H54 (cell line): ENCODE results near the gene PTPRA.

ENCODE experiments used
- DNase-seq: peaks from one replicate; pipeline ENCODE4 v3.0.0; 2011; ENCODE audit warnings: low spot score, mixed read lengths; ENCODE audit not compliant: insufficient read length
- FAIRE-seq: peaks from 3 replicates; lab custom pipeline; 2011; peaks lifted over from hg19 to GRCh38; lab: Jason Lieb, UNC
- POLR2A ChIP-seq: IDR thresholded peaks from 2 replicates; pipeline ENCODE4 v1.6.1; 2011; ENCODE audit warnings: low read depth, mild to moderate bottlenecking, low read length

The PTPRA gene

DNA sequence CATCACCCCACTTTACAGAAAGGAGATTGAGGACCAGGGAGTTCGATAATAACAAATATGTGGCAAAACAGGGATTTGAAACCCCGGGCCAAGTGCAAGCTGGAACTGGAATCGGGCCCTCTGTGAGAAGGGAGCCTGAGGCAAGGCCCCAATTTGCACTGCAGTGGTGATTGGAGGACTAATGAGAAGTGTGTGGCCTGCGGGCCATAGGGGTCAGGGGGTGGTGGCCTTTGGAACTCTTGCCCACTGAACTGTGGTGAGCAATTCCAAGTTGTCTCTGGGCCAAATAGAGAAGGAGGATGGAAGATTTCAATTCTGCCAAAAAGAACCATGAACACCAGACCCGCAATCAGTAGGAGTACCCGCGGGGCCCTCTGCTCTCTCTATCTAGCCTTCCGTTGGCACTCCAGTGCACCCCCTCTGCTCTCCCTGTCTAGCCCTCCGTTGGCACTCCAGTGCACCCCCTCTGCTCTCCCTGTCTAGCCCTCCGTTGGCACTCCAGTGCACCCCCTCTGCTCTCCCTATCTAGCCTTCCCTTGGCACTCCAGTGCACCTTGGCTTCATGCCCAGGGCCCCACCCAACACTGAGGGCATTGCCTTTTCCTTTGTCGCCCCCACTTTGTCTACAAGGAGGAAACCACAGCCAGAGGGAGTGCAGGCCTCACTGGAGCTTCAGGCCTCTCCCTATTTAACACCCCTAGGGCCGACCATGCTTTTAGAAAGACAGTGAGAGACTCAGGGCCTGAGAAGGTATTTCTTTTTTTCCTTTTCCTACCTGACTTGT lies 6.0 kb upstream of the PTPRA start:
- FAIRE-seq (no peak), DNase-seq (no peak)
- no peak for TF ChIP-seq POLR2A

DNA sequence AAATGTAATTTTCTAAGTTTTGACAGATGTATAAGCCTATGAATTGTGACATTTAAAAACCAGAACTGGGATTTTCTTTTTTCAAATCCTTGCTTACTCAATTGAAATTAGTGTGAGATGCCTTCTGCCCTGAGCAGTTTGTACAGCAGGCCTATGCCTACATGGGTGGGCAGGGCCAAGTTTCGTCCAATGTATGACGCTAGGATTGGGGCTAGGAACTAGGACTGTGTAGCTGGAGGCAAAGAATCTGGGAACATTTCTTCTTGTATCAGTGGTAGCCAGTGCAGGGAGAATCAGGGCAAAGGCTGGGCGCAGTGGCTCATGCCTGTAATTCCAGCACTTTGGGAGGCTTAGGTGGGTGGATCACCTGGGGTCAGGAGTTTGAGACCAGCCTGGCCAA lies 3.9 kb upstream of the PTPRA start:
- no peak for DNase-seq
- FAIRE-seq = no peak
- no peak for TF ChIP-seq POLR2A

DNA sequence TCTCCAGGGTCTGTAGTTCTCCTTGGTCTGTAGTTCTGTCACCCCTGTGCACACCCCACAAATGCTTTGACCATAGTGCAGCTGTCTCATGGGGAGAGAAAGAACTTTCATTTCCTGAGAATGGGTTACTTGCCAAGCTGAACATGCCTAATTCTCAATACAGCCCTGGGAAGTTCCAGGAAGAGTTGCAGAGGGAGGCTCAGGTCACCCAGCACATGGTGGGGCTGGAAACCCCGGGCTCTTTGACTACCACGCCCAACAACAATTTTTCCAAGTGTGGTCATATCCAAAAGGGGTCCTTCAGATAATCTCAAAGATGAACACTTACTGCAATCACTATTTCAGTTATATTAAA lies 2.2 kb upstream of the PTPRA start:
- TF ChIP-seq POLR2A = no peak
- DNase-seq = no peak
- no peak for FAIRE-seq

- no peak for FAIRE-seq
- TF ChIP-seq POLR2A = no peak
- no peak for DNase-seq
Measured at GRCh38 chr20:2871661-2872458, 1.4 kb upstream of the PTPRA start.

GRCh38 chr20:2872459-2873009 lies 747 bp upstream of the PTPRA start:
- FAIRE-seq (no peak), DNase-seq (no peak)
- no peak for TF ChIP-seq POLR2A

- TF ChIP-seq POLR2A = no peak
- DNase-seq = peak; percentile 45
- FAIRE-seq = no peak
Measured at GRCh38 chr20:2873747-2874041, 413 bp downstream of the PTPRA start.

- no peak for FAIRE-seq
- no peak for TF ChIP-seq POLR2A
- DNase-seq = no peak
Measured at GRCh38 chr20:2874456-2874855, 1.2 kb downstream of the PTPRA start.

- FAIRE-seq (no peak), DNase-seq (no peak)
- TF ChIP-seq POLR2A = no peak
Measured at GRCh38 chr20:2875690-2876203, 2.5 kb downstream of the PTPRA start.

- DNase-seq (no peak), FAIRE-seq (no peak)
- no peak for TF ChIP-seq POLR2A
Measured at GRCh38 chr20:2878515-2878914, 5.2 kb downstream of the PTPRA start.

GRCh38 chr20:2879146-2879545 lies 5.9 kb downstream of the PTPRA start:
- no peak for TF ChIP-seq POLR2A

GRCh38 chr20:2880650-2881049 lies 7.4 kb downstream of the PTPRA start:
- no peak for DNase-seq
- no peak for FAIRE-seq
- no peak for TF ChIP-seq POLR2A

More at GRCh38 chr20:2879146-2879545, 5.9 kb downstream of the PTPRA start:
- FAIRE-seq (peak; percentile 82), DNase-seq (peak; percentile 56)

DNA sequence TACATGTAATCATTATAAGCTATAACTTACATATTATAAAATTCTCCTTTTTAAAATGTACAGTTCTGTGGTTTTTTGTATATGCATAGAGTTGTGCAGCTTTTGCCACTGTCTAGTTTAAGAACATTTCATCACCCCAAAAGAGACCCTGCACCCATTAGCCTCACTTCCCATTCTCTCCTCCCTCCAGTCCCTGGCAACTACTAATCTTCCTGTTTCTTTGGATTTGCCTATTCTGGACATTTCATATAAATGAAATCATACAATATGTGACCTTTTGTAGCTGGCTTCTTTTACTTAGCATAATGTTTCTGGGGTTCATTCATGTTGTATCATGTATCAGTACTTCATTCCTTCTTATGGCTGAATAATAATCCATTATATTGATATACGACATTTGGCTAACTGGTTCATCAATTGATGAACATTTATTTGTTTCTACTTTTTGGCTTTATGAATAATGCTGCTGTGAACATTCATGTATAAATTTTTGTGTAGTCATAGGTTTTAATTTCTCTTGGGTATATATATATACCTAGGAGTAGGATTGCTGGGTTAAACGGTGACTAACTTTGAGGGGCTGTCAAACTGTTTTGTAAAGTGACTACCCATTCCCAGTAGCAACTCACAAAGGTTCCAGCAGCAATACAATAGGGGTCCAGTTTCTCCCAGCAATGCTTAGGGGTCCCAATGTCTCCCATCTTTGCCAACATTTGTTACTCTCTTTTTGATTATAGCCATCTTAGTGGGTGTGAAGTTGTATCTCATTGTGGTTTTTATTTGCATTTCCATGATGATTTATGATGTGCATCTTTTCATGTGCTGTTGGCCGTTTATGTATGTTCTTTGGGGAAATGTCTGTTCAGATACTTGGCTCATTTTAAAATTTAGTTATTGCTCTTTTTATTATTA lies 10.7 kb downstream of the PTPRA start:
- DNase-seq (no peak), FAIRE-seq (no peak)
- TF ChIP-seq POLR2A = no peak

DNA sequence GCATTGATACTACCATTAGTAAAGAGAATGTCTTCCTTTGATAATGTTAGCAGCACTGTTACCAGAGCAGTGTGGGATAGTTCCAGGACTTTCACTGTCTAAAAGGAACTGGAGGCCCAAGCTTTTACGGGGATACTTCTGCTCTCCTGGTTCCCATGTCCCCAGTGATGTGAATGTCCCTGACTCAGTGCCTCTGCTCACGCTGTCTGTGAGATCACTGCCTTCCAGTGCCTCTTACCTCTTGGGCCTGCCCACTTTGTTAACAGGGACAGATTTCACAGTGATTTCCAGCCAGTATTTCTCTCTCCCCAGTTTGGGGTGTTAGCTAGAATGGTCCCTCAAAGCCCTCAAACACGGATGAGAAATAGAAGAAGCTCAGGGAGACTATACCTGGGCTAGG lies 14.4 kb downstream of the PTPRA start:
- DNase-seq (no peak), FAIRE-seq (no peak)
- no peak for TF ChIP-seq POLR2A
